GM21515 (cell line): ENCODE results near the gene THBS2.
"Not testable (repeated sequence)": the region's sequence is repeated elsewhere in the genome, so short reads cannot be mapped to it uniquely, and the experiment has no call there.

ENCODE experiments used
- ATAC-seq: cut with Tn5 transposase; IDR thresholded peaks from one replicate; pipeline ENCODE4 v1.9.1; 2021; ENCODE audit not compliant: unreplicated experiment

Gene THBS2

GRCh38 chr6:169273511-169273910 lies 19.9 kb upstream of the THBS2 start:
- no peak for ATAC-seq

GRCh38 chr6:169271877-169272216 lies 18.2 kb upstream of the THBS2 start:
- no peak for ATAC-seq

GRCh38 chr6:169271158-169271876 lies 17.7 kb upstream of the THBS2 start:
- no peak for ATAC-seq

DNA sequence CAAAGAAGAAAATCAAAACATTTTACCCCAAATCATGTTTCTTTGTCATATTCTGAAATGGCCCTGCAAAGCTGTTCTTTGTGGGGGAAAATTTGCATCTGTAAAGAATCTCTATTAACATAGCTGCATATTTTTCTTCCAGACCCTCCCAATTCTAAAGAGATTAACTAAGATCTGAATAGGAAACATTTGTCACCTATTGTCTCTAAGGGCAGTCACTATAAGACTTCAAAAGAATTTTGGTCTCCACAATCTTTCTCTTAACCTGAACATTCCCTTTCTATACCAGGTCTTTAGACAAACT lies 16.4 kb upstream of the THBS2 start:
- ATAC-seq: not testable (repeated sequence)

DNA sequence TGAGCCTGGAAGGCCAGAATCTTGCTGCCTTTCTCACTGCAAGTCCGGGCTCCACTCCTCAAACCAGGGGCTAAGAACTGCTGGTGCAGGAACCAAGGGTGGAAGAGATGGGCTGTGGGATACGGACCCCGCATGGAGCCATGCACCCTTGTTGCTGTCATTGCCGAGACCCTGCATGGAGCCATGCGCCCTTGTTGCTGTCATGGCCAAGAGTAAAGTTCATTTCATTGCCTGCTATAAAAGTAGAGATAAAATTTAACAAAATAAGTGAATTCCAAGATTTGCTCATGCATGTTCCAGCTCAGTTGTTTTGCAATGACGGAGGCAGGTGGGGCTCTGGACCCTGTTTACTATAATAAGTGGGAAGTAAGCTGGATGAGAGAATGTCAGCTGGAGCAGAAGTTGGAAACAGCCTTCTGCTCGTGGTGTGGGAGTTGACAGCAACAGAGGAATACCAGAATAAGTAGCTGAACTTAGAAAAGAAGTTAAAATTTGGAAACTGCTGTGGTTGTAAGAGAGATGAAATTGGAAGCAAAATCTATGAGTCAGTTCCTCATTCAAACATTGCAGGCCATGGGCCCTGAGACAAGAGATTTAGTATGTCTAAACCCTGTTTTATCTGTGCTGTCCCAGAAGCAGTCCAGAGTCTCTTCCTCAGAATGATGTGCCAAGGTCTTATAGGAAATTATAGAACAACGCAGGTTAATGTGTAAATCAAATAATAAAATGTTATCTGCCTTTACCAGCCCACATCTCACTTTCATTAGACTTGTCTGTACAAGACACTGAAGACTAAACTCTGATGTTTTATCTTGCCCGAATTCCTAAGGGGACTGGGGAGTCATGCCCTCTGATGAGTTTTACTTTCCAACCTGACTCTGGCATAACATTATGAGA lies 15.8 kb upstream of the THBS2 start:
- no peak for ATAC-seq

- no peak for ATAC-seq
Observed at GRCh38 chr6:169268276-169268675, 14.6 kb upstream of the THBS2 start.

GRCh38 chr6:169266746-169267591 lies 13.3 kb upstream of the THBS2 start:
- no peak for ATAC-seq

DNA sequence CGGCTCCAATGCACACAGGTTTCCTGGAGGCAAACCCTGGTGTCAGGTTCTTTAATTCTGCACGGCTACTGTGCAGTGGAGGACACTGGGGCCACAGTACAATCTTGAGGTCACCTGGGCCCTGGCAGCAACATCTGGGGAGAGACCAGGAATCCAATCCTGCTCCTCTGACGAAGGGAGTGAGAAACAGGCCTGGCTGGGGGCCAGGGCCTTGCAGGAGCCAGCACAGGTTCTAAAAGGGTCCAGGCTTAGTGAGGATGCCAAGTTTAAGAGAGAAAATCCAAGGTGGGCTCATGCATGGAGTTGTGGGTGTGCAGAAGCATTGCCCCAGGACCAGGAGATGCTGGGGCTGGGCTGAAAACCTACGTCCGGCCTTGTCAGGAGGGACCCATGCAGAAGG lies 12.6 kb upstream of the THBS2 start:
- ATAC-seq: no peak

DNA sequence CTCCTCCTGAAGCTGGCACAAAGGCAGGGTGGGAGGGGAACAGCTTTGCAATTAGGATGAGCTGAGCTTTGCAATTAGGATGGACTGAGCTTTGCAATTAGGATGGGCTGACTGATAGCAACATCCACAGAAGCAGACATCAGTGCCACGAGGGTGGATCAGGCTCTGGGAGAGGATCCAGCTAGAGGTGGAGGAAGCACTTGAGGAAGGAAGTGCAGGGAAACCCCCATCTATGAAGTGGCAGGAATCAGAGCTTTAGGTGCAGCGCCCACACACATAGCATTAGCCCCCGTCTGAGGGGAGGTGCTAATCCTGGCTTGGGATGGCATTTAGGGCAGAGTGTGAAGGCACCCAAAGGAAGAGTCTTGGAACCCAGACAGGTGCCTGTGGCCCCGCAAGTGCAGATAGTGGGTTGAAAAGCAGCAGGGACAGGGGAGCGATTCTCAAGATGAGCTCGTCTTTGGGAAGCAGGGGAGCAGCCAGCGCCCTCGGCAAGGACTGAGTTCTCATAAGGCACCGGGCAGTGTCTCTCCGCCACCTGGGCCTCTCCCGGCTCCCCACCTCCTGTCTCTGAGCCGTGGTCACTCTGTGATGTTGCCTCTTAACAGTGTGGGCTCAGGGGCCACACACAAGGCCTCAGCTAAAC lies 12.0 kb upstream of the THBS2 start:
- no peak for ATAC-seq

DNA sequence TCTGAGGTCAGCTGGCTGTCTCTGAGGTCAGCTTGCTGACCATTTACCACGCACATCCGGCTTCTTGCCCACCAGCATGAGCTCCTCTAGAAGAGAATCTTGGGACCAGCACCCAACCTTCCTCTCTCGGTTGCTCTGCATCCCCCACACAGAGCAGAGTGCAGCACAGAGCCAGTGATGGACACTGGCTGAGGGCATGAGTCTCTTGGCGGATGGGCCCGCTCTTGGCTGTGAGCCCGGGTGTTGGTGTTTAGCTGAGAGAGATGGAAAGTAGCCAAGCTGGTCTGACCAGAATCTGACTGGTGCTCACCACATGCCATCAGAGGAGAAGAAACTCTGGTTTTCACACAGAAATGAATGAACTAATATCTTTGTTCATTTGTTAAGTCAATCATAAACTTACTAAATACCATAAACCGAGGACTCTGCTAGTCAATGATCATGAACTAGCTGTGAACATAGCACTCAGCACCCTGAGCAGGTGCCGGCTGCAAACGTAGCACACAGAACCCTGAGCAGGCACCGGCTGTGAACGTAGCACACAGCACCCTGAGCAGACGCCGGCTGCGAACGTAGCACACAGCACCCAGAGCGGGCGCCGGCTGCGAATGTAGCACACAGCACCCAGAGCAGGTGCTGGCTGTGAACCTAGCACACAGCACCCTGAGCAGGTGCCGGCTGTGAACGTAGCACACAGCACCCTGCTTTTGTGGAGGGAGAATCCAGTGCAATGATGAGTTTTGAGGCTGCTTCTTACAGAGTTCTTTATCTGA lies 10.4 kb upstream of the THBS2 start:
- no peak for ATAC-seq

DNA sequence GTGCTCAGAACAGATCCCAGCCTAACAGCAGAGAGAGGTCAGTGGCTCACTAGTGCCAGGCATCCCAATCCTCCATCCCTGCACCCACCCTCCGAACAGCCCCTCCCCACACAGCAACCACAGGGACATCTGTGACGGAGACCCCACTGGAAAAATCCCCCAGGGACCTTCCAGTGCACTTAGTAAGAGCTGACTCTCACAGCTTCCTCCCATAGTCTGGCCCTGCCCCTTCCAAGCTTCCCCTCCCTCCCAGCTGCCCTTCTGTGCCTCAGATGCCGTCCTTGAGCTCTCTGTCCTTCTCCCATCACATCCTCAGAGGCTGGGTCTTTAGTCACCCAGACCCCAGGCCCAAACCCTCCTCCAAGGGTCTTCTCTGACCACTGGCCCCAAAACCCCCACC lies 9.7 kb upstream of the THBS2 start:
- no peak for ATAC-seq

DNA sequence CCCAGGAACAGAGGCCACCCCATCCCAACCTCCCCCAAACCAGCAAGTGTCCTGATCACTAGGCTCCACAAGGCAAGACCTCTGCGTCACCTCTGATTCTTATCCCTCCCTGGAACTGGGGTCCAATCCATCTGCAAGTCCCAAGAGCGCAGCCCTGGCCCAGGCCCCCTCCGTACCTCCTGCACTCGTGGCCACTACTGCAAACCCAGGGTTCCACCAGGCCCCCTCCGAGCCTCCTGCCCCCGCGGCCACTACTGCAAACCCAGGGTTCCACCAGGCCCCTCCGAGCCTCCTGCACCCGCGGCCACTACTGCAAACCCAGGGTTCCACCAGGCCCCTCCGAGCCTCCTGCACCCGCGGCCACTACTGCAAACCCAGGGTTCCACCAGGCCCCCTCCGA lies 9.0 kb upstream of the THBS2 start:
- not testable (repeated sequence) for ATAC-seq

- ATAC-seq: no peak
Observed at GRCh38 chr6:169256518-169256917, 2.9 kb upstream of the THBS2 start.

DNA sequence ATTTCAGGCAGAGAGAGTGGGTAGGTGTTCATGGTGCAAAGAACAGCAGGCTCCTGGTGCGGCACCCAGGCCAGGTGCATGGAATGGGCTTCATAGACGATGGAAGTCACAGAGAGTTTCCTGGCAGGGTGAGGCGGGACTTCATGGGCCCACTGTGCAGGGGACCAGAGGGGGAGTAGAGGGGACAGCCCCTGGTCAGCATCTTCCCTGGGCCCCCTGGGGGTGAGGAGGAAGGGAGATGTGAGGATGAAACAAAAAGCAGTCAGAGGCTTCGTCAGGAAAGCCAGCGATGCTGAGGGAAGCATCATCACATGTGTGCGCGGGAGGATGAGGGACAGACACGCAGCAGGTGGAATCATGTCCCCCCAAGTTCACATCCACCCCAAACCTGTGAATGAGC lies 2.4 kb upstream of the THBS2 start:
- ATAC-seq: no peak

DNA sequence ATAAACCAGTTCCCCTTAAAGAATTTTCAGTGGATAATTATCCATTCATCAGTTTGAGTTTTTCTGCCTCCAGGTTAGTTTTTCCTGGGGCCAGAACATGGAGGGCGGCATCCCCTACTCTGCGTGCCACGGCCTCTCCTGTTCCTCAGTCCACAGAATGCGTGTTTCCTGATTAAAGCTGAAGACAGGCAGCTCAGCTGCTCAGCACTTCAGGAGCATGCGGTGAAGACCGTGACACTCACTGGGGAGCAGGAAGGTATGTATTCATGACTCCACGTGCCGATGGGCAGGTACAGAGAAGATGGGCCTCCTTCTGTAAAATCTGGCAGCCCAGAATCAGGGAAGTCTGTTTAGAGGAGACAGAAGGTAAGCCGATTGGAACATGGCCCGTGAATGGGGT lies 2.0 kb upstream of the THBS2 start:
- ATAC-seq: no peak

- ATAC-seq: no peak
Observed at GRCh38 chr6:169254456-169255316, 1.0 kb upstream of the THBS2 start.

- no peak for ATAC-seq
Observed at GRCh38 chr6:169252505-169253189, 999 bp downstream of the THBS2 start.

GRCh38 chr6:169251822-169252504 lies 1.7 kb downstream of the THBS2 start:
- no peak for ATAC-seq
